NCI-H446 treated with DMSO at 0.1 percent for 48 hours (cell line): ENCODE results near the gene UBR3.
A peak's percentile ranks its signal among the peaks of the same experiment; 100 is the strongest.
"Not testable (repeated sequence)": the region's sequence is repeated elsewhere in the genome, so short reads cannot be mapped to it uniquely, and the experiment has no call there.

Source experiments
- DNase-seq: peaks from one replicate; lab custom pipeline; 2025; lab: John Stamatoyannopoulos, UW

Gene UBR3

DNA sequence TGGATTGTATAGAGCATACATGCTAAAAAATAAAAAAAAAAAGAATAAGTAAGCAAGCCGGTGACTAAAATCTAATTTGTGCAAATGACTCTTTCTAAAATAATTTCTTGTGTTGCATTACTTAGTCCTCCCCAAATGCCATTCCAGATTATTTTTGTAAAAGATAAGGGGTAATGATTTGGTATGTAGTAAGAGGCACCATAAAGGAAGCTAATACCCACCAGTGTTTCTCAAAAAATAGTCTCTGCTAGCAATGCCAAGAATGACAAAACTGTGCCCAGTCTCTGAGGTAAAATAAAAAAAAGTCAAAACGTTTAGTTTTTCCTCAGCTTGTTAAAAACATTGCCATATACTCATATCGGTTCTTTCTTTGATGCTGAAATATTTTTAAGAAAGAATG lies 5.2 kb upstream of the UBR3 start:
- no peak for DNase-seq

DNA sequence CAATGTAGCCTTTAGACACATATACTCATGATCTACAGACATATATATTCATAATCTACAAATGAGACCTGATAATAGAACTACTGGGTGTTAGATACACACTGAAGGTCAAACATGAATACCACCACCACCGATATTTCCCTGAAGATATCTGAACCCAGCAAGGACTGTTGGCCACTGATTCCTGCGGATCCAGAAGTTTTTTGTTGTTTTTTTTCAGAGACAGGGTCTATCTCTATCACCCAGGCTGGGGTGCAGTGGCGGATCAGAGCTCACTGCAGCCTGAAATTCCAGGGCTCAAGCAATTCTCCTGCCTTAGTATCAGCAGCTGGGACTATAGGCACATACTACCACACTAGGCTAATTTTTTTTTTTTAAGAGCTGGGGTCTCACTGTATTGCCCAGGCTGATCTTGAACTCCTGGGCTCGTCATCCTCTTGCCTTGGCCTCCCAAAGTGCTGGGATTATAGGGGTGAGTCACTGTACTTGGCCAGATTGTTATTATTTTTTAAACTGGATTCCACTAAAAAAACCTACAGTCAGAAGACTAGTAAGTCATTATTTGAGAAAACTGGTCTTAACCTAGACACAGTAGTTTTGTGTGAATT lies 4.4 kb upstream of the UBR3 start:
- no peak for DNase-seq

DNA sequence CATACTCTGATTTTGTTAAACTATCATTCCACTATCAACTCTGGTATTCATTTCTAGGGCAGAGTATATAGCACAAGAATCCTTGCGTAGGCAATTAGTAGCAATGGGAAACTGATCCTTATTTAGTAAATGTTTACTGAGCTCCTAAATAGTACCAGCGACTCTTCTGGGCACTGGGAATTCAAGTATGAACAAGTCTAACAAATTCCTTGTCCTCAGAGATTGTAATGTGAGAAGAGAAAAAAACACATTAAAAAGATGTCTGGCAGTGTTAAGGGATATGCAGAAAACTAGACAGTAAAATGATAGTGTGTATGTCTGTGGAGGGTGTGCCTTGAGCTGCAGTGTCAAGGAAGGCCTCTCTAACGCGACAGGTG lies 3.3 kb upstream of the UBR3 start:
- DNase-seq = no peak

DNA sequence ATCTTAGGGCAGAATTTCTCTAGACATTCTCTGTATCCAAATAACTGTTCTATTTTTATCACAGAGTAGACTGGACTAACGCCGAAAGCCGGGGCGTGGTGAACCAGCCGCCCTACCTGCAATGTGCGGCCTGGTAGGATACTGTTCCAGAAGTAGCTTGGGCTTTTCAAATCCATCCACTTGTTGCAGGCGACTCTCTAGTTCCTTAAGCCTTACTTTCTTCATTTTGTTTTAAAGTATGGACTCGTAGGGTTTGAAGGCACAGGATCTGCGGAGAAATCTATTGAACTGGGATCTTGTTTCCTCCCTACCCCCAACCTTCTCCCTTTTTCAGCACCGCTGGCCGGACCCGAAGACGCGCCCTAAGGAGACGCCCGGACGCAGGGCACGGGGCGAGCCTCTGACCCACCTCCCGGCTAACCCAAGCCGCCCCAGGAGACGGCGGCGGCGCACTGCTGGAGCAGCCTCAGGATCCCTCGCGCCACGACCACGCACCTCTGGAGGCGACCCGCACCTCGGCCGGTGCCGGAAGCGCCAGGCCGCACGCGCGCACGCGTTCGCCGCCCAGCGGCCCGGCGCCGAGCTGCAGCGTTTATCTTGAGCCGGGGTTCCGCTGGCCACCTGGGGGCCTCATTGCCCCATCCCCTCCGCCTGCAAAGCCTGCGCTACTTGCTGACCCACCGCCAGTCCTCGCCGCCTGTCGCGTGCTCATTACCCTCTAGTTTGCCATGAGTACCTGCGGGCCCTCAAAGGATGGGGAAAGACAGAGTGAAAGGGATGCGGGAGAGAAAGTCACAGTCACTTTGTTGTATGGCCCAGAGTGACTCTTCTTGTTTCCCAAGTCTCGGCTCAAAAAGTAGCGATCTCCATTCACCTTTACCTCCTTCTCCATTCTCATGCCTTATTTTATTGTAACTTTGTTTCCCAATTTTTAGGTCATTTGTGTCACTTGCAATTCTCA lies 2.6 kb upstream of the UBR3 start, which contains the start of gene METTL5:
Gene METTL5 (minus strand): TSS at position 533 of the 961 bp plus-strand sequence. CDS start 308 bp downstream, at position 225.
- peak; percentile 50 for DNase-seq

DNA sequence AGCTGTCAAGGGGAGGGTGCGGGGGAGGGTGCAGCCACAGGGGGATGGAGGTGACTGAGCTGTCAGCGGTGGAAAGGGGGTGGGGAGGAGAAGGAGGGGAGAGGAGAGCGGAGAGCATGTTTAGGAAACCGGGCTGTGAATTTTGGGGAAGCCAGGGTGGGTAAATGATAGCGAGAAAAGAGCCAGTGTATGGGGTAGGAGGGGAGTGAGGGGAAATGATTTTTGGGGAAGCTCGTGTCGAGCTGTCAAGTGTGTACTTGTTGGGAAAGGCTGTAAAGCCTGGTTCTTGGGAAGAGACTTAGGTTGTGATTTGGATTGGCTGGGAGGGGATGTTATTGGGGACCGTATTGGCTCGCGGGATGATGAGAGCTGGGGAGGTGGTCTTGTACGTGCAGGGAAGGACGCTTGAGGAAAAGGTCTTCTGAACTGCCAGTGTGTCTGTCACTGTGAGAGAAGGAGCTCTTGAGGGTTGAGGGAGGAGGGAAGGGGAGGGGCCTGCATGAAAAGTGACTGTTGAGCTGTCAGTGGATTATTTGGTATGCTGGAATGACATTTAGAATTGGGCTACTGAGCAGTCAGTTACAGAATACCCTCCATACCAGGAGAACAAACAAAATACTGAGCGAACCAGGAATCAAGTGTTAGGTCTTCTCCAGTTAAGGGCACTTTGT lies 1.0 kb downstream of the UBR3 start:
- DNase-seq = peak; percentile 8

DNA sequence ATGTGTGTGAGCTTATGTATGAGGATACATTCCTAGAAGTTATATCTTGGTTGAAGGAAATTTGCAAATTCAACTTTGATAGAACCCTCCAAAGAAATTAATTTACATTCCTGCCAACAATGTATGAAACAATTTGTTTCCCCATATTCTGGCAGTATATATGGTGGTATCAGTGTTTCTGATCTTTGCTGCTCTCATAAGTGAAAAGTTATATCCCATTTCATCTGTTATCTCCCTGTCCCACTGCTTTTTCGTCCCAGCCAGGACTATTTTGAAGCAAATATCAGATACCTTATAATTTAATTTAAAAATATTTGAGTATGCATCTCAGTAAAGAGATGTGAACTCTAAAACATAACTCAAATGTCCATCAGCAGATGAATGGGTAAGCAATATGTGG lies 7.1 kb downstream of the UBR3 start:
- no peak for DNase-seq

DNA sequence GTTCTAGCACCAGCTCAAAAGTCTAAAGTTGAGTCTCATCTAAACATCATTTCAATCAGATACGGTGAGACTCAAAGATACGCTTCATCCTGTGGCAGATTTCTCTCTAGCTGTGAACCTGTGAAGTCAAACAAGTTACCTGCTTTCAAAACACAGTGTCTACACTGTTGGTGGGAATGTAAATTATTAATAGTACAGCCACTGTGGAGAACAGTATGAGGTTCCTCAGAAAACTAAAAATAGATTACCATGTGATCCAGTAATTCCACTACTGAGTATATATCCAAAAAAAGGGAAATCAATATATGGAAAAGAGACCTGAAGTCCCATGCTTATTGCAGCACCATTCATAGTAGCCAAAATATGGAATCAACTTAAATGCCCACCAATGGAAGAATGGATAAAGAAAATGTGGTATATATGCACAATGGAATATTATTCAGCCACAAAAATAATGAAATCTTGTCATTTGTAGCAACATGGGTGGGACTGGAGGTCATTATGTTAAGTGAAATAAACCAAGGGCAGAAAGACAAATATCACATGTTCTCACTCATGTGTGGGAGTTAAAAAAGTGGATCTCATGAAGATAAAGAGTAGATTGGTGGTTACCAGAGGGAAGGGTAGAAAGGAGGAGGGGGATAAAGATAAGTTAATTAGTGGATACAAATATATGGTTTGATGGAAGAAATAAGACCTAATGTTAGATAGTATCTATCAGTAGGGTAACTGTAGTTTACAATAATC lies 11.7 kb downstream of the UBR3 start:
- DNase-seq = no peak

DNA sequence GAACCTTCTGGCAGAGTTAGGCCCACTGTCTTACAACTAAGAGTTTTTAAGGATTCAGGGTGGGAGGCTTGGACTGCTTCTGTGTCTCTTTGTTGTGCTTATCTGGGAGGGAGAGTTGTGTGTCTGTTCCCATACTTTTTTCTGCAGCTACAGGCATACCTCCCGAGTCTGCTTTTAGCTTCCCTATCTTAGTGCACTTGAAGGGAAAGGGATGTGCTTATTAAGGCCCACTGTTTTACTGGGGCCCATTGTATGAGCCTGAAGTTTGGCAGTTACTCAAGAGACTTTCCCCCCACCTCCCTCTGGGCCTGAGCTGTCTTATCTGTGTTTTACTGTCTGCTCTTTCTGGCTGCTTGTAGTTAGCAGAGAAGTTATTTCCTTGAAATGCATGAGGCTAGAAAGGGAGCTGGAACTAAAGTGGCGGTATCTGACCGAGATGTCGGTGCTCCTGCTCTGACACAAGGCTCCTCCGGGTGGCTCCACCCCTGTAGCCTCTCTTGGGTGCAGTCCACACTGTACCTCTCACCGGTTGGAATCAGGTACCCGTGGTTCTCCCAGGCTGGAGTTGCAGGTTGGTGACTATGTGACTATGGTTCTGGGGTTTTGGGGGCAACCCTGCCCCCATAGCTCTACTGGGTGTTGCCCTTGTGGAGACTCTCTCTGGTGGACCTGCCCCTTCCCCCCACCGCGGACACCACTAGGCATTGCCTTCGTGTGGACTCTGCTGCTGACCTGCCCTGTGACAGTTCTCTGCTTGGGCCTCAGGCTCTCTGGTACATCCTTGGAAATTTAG lies 12.9 kb downstream of the UBR3 start:
- no peak for DNase-seq

DNA sequence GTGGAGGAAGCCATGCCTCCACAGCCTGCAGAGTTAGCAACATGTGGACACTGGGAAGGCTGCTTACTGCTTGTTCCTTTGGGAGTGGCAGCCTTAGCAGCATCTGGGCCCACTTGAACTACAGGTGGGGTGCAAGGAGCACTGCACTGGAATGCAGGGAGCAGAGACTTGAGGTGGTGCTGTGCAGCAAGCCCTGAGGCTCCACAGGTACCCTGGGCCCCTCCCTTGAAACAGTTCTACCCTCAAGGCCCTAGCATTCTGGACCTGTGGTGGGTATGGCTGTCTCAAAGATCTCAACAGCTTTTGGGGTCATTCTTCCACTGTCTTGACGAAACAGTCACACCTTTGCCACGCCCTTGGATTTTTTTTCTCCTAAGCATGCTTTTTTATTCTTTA lies 13.5 kb downstream of the UBR3 start:
- no peak for DNase-seq

DNA sequence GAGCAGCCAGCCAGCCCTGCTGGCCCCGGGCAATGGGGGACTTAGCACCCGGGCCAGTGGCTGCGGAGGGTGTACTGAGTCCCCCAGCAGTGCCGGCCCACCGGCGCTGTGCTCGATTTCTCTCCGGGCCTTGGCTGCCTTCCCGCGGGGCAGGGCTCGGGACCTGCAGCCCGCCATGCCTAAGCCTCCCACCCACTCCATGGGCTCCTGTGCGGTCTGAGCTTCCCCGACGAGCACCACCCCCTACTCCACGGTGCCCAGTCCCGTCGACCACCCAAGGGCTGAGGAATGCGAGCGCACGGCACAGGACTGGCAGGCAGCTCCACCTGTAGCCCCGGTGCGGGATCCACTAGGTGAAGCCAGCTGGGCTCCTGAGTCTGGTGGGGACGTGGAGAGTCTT lies 14.4 kb downstream of the UBR3 start:
- DNase-seq = not testable (repeated sequence)

DNA sequence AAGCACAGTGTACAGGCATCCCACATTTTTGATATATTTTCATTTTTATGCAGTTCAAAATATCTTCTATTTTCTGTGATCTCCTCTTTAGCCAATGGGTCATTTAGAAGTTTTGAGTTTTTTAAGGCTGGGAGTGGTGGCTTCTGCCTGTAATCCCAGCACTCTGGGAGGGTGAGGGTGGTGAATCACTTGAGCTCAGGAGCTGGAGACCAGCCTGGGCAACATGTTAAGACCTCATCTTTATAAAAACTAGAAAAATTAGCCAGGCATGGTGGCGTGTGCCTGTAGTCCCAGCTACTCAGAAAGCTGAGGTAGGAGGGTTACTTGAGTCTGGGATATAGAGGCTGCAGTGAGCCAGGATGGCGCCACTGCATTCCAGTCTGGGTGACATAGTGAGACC lies 17.8 kb downstream of the UBR3 start:
- no peak for DNase-seq

DNA sequence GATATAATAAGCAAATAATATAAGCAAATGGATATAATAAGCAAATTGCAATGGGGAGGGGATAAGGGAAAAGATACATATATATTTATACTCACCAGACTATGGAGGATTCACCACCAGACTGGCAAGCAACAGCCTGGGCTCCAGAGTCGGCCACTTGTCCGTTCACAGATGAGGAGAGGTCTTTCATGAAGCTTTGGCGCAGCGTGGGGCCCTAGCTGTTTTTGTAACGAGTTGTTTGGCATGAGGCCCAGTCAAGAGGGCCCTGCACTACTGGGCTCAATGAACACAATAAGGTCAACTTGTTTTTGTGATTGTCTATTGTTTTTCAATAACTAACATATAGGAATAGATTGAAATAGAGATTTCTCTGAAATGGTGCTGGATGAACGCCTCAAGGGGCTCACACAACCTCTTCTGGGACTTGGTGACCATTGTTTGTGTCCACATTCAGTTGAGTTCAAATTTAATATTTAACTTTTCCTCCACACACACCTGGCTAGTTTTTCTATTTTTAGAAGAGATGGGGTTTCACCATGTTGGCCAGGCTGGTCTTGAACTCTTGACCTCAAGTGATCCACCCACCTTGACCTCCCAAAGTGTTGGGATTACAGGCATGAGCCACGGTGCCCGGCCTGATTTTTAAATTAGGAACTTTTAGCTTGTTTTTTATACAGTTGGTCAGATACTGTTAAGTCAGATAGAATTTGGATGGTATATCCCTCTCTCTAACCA lies 21.9 kb downstream of the UBR3 start:
- DNase-seq = not testable (repeated sequence)

DNA sequence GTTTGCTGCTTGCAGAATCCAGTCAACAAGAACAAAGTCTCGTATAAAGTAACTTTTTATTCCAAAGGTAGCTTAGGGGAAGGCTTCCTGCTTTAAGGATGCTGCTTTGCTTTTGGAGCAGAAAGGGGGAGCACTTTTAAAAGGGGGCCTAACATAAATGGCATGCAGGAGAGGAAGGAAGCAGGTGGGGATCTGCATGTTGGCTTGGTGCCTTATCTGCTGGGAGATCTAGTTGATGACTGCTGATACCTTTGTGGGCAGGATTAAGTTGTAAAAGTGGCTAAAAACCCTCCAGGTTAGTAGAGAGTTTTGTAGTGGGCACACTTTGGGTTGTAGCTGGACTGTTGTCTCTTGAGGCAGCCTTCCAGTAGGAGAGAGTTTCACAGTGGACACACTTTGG lies 22.5 kb downstream of the UBR3 start:
- DNase-seq = no peak

DNA sequence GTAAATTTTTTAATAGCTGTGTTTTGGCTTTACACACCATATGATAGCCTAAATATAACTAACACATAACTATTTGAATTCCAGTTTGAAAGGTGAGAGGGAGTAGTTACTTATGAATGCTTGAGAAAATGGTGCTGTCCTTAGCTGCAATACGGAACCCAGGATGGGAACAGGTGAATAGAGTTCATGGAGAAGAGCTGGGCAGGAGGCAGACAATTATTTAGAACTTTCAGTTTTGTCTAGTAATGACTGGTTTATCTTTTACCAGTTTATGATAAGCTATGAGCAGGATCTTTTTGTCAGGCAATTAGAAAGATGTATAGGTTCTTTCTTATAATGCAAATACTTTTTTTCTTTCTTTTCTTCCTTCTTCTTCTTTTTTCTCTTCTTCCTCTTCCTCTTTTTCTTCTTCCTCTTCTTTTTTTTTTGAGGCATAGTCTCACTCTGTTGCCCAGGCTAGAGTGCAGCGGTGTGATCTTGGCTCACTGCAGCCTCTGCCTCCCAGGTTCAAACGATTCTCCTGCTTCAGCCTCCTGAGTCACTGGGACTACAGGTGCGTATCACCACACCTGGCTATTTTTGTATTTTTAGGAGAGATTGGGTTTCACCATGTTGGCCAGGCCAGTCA lies 25.9 kb downstream of the UBR3 start:
- DNase-seq = no peak

DNA sequence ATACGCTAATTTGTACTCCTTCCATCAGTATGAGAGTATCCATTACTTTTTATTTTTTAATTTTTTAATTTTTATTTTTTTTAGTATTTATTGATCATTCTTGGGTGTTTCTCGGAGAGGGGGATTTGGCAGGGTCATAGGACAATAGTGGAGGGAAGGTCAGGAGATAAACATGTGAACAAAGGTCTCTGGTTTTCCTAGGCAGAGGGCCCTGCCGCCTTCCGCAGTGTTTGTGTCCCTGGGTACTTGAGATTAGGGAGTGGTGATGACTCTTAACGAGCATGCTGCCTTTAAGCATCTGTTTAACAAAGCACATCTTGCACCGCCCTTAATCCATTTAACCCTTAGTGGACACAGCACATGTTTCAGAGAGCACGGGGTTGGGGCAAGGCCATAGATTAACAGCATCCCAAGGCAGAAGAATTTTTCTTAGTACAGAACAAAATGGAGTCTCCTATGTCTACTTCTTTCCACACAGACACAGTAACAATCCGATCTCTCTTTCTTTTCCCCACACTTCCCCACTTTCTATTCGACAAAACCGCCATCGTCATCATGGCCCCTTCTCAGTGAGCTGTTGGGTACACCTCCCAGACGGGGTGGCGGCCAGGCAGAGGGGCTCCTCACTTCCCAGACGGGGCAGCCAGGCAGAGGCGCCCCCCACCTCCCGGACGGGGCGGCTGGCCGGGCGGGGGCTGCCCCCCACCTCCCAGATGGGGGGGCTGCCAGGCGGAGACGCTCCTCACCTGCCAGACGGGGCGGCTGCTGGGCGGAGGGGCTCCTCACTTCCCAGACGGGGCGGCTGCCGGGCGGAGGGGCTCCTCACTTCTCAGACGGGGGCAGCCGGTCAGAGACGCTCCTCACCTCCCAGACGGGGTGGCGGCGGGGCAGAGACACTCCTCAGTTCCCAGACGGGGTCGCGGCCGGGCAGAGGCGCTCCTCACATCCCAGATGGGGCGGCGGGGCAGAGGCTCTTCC lies 28.3 kb downstream of the UBR3 start:
- DNase-seq = not testable (repeated sequence)

DNA sequence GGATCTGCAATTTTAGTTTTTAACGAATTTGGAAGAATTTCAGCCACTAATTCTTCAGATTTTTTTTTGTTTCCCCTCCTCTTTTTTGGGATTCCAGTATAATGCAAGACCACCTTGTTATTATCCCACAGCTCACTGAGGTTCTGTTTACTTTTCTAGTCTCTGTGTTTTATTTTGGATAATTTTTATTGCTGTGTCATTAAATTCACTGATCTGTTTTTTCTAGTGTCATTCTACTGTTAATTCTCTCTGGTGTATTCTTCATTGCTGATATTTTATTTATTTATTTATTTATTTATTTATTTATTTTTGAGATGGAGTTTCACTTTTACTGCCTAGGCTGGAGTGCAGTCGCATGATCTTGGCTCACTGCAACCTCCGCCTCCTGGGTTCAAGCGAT lies 32.2 kb downstream of the UBR3 start:
- no peak for DNase-seq

DNA sequence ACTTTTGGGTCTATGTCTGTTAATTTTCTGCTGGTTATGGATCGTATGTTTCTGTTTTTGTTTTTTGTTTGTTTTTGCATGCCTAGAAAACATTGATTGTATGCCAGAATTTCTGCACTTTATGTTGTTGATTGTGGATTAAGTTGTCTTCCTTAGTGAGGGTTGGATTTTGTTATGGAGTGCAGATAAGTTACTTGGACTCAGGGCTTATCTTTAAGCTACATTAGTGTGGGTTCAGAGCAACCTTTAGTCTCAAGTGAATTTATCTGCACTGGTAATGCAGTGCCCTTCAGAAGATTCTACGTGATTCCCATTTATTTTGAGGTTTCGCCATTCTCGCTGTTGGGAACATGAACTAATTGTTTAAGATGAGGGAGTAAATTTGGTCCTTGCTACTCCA lies 32.9 kb downstream of the UBR3 start:
- no peak for DNase-seq

DNA sequence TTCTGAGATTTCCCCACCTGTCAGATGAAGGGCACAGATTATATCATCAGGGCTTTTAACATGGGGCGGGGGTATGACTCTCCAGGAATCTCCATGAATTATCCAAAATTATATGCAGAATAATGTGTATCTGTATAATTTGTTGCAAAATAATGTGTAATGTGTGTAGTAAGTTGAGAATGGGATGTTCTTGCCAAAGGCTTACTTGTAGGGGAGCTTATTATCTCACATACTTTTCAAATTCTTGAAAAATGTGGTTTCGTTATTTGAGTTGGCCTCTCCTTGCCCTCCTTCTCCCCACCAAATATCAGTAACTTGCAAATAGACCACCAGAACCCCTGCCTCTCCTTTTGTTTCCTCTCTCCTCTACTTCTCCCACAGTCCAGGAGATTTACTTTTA lies 35.6 kb downstream of the UBR3 start:
- no peak for DNase-seq

DNA sequence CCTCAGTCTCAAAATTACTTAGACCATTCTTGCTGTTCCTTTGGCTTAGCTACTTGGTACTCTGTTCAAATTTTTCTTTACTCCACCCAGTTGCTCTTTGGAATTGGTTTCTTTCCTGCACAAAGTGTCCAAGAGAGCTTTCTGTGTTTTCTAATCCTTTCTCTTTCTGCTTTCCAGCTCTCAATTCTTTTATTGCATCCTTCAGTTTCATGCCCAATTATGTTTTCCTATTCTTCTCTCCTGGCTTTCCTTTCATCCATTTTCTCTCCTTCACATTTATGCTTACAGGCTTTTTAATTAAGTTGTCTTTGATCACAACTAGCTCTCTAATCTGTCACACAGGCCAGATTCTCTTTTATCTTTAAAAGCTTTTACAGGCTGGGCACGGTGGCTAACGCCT lies 38.2 kb downstream of the UBR3 start:
- DNase-seq = no peak
